ENCODE measurements around the gene CTR9.

The CTR9 gene

DNA sequence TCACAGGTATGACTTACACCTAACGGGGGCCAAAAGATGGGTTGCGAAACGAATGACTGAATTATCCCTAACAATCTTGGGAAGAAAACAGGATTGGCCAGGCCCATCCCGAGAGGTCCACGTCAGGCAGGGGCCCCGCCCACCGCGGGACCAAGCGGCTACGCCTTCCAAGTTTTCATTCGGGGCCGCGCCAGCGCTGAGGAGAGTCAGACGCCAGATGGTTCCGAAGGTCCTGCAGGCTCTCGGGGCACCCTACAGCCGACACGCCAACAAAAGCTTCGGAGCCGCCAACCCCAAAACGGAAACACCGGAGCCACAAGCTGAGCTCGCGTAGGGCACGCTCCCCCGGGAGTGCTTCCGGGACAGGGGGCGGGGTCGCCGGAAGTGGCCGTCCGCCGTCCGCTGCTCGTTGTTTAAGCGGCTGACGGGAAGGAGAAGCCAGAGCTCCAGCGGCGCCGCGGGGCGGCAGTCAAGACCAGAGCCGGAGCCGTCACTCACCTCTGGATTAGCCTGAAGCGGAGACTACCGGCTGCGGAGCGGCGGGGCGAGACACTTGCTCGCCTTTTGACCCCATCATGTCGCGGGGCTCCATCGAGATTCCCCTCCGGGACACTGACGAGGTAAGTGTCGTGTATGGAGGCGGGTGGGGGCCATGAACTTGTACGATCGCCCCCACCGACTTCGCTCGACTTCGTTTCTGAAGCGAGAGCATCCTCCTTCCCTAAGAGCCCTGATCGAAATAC is at the start of gene CTR9:
CTR9 (plus strand) TSS at position 409 of the 743 bp plus-strand sequence; CDS start at position 576, 167 bp downstream.
- peak; percentile 87 to 89 for DNase-seq (ENCODE audit: low read depth in 2 of 2)

GRCh38 chr11:10701982-10702381 is 49.1 kb upstream of the CTR9 start:
- DNase-seq (ENCODE audit: low read depth in 2 of 2), result no peak

DNA sequence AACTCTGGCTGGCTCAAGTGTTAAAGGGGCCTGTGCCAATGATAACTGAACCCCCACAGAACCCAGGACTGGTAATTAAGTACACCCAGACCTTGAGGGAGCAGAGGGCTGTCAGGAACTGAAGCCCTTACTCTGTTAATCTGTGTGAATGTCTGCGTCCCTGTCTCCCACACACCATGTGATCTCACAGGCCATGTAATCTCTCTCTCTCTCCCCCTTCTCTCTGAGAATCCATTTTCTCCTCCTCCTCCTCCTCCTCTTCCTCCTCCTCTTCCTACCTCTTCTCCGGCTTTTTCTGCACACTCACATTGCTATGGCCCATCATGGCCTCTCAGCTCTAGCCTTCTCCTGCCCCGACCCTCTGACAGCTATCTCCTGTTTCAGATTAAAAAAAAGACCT is 42.9 kb upstream of the CTR9 start:
- no peak for DNase-seq (ENCODE audit: low read depth in 2 of 2)

DNA sequence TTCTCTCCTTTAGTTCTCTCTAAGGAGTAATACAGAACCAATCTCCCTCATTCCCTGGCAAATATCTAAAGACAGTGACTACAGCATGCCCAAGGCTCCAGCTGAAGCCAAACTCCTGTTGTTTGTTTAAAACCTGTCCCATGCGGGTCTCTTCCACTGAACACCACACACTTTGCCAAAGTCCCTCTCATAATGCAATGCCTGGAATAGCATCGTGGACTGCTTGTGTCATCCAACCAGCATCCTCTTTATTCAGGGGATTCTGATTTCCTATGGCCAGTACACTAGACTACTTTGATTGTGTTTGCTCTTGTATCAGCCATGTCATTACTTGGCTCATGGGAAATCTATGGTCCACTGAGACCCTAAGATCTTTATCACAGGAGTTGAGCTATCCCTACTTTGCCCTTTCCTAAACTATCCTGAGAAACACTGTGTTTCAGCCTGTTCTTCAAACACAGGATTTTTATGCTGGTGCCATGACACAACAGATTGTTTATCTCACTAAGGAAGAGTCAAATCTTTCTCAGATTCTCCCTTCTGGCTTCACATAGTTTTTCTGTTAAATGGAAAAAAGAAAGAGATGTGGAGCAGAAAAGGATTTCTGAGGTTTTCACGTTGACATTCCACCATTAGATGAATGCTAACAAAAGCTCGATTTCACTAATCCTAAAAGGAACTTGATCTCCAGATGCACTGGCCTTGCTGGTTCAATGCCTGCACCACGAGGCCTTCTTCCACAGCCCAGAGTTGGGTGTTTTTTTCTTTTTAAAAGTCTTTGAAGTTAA is 41.6 kb upstream of the CTR9 start:
- DNase-seq (ENCODE audit: low read depth in 2 of 2), result no peak

- DNase-seq (ENCODE audit: low read depth in 2 of 2), result no peak
Measured at GRCh38 chr11:10715571-10715970, 35.5 kb upstream of the CTR9 start.

- no peak for DNase-seq (ENCODE audit: low read depth in 2 of 2)
Measured at GRCh38 chr11:10716122-10716521, 34.9 kb upstream of the CTR9 start.

- no peak for DNase-seq (ENCODE audit: low read depth in 2 of 2)
Measured at GRCh38 chr11:10716543-10717259, 34.3 kb upstream of the CTR9 start.

DNA sequence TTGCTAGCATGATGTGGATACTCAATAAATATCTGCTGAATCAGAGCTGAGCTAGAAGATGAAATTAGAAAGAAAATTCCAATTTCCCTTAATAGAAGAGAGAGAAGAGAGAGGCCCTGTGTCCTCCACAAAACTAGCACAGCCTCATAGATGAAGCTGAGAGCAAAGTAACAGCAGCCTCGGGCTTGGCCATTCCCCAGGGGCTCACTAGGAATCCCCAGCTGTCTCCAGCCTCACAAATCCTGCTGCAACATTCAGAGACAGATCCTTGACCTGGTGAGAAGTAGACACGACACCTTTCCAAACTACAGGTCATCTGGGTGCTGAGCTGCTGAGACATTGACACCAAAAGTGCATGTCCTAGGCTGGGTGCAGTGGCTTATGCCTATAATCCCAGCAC is 31.4 kb upstream of the CTR9 start:
- DNase-seq (ENCODE audit: low read depth in 2 of 2), result no peak

GRCh38 chr11:10720881-10721376 is 30.1 kb upstream of the CTR9 start:
- DNase-seq (ENCODE audit: low read depth in 2 of 2), result no peak

DNA sequence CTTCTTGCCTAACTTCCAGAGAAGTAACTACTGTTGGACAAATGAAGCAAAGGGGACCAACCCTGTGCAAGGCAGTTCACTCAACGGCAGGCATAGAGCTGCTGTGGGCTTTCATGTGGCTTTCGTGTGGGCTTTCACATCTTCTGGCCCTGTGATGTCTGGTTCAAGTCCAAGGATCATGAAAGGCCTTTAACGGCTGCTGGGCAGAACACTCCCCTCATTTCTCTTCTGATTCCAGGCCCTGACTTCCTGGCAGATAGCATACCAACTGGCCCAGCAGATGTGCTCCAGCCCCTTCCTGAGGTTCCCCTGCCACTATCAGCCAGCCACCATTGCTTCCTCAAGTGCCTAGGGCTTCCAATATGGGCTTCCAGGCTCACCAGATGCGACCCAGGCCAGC is 28.7 kb upstream of the CTR9 start:
- DNase-seq (ENCODE audit: low read depth in 2 of 2), result no peak

GRCh38 chr11:10725114-10725906 is 25.7 kb upstream of the CTR9 start:
- peak in 1 of 2 donors; percentile 7 for DNase-seq (ENCODE audit: low read depth in 2 of 2)

- DNase-seq (ENCODE audit: low read depth in 2 of 2), result no peak
Measured at GRCh38 chr11:10725907-10726253, 25.2 kb upstream of the CTR9 start.

GRCh38 chr11:10727146-10727851 is 23.7 kb upstream of the CTR9 start:
- no peak for DNase-seq (ENCODE audit: low read depth in 2 of 2)

- DNase-seq (ENCODE audit: low read depth in 2 of 2), result no peak
Measured at GRCh38 chr11:10728154-10728553, 22.9 kb upstream of the CTR9 start.

DNA sequence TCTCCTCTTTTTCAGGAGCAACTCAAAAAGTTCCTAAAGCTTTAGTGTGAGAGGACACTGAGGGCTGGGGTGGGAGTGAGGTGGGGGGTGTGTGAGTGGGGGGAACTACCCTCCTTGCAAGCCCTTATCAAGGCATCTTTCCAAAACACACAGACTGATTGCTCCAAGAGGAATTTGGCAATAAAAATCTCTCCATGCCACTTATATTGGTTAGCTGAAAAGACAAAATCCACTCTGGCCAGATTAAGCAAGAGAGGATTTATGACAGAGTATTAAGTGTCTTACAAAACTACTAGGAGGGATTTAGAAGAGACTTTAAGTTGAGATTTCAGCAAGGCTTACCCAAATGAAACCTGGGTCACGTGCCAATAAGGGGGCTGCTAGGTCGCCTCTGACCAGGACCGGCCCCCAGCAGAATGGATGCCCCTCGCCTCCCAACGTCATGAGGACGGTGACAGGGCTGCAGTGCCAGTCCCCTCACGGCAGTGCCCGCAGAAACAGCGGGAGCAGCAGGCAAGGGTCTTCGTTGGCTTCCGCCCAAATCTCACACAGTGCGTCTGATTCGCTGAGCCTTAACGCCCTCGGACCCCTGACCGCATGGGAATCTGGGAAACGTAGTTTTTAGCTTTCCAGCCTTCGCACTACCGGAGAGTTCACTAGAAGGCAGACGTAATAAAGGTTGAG is 22.1 kb upstream of the CTR9 start:
- DNase-seq (ENCODE audit: low read depth in 2 of 2), result no peak

GRCh38 chr11:10730151-10730550 is 20.9 kb upstream of the CTR9 start:
- DNase-seq (ENCODE audit: low read depth in 2 of 2), result no peak

- no peak for DNase-seq (ENCODE audit: low read depth in 2 of 2)
Measured at GRCh38 chr11:10731064-10731680, 19.9 kb upstream of the CTR9 start.

DNA sequence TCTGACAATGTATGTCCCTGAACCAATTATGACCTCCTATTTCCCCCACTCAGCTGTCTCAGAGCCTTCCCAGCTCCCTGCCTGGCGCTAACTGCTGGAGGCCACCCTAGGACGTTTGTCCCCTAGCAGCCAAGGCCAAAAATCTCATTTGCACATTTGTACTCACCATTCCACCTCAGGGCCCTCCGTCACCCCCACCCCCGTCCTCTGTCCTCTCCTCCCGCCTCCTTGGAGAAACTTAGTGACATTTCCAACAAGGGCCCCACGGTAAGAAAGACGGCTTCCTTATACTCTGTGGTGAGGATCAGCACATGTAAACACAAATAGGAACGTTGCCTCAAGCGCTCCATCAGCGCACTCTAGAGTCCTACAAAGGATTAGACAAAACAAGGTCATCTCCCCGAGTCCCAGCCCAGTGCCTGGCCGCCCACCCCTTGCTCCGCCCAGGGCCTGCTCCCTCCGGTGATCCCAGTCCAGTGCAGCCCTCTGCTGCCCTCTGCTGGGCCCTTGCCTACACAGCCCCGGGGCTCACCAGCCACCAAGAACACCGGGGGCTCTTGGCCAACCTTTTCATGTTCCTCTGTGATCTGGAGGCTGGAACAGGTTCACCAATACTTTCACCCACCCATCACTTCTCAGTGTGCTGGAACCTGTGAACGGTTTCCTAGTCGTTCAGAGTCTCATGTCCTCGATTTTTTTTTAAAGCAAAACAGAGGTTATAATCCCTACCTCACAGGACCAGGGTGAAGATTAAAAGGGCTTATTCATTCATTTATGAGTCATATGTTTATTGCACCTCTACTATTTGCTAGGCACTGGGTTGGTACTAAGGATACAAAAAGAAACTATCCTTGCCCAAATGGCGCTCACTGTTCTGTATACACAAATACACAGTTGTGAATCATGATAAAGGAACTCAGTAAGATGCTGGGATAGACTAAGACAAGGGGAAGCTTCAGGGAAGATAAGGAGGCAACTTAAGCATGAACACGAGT is 15.3 kb upstream of the CTR9 start:
- DNase-seq (ENCODE audit: low read depth in 2 of 2), result peak; percentile 82 to 86

Data from activated CD4-positive, alpha-beta T cell treated with anti-CD3 and anti-CD28 coated beads for 24 hours (primary cell).